NCI-H748 treated with DMSO at 0.1 percent for 48 hours (cell line): ENCODE results near the gene SYP.

Source experiments
- DNase-seq: peaks from one replicate; lab custom pipeline; 2025; lab: John Stamatoyannopoulos, UW

The SYP gene

DNA sequence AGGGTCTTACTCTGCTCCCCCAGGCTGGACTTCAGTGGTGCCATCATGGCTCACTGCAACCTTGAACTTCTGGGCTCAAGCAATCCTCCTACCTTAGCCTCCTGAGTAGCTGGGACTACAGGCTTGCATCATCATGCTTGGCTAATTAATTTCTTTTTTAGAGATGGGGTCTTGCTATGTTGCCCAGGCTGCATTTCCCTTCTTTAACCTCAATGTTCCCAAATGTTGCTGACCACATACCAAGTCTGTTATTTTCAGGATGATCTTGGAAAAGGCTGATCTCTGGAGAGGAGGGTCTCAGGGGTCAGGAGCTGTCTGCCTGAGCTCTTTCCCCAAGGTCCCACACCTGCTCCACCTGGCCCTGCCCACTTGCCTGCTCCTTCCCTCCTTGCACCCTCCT is 20.1 kb upstream of the SYP start:
- no peak for DNase-seq

DNA sequence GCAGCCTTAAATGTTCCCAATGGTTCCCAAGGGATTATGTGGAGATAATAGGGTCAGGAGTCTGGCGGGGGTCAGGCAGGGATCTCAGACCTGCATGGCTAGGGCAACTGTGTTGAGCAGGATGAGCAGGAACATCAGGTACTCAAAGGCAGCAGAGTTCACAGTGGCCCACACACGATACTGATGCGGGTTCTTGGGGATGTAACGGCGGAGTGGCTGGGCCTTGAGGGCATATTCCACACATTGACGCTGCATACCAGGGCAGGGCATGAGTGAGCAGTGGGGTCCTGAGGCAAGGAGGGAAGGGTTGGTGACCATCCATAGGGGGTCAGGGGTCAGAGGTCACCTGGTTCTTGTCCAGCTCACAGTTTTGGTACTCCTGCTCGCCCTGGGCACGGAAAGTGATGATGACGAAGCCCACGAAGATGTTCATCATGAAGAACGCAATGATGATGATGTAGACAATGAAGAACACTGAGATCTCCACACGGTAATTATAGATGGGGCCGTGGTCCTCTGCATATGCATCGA is 15.1 kb upstream of the SYP start:
- DNase-seq = no peak

DNA sequence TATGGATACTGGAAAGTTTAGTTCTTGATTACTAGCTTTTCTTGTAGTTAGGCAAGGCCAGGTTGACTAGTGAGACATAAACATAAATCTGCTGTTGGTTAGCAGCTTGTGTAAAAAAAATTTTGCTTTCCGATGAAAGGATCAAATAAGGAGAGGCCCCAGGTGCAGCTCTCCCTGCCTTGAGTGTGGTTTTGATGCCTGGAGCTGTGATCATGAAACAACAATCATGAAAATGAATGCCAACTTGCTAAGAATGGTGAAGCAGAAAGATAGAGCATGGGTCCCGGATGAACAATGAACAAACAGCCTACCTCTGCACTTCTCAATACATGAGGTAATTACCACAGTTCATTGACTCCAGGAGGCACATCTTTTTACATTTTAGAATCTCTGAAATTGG is 14.4 kb upstream of the SYP start:
- DNase-seq = no peak

DNA sequence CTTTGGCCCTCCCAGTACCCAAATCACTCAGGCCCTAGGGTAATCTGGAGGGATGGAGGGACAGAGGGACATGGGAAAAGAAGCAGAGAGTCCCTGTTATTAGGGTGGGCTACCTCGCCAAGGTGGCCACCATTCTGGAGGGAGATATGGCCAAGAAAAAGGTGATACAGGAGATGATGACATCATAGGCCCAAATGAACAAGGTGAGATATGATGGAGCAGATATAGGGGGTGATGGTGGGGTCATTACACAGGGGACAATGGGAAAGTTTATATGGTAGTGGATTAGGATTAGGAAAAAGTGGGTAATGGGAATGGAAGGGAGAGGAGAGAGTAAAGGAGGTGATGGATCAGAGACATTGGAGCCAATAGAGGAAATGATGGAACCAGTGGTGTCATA is 12.9 kb upstream of the SYP start:
- DNase-seq = no peak

DNA sequence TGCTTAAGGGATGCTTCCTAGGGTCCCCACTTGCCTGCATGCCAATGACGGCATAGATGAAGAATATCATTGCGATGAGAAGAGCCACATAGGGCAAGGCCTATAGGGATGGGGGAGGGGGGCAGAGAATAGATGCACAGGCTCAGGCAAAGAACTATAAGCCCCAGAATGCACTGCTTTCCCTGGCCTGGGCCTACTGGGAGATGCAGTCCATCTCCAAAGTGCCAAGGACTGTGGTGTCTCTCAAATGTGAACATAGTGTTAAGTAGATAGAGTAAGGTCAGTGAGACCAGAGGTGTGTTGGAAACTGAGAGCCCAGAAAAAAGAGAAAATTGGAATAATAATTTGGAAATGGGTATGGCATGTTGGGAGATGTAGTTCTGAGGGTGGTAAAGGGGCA is 12.2 kb upstream of the SYP start:
- no peak for DNase-seq

DNA sequence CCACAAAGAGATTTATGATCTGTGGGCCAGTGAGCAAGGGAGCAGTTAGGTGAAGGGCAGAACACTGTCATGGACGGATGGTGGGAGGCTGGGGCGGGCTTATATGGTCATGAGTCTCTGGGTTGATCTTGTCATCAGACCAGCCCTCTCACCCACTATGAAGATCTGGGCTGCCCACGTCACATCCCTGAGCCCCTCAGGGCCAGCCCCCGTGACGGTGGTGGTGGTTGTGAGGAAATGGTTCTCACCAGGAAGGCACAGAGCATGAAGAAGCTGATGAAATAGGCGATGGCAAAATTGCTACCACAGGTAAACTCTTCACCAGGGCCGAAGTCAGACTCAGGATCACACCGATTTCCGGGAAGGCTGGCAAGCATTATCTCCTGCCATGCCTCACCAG is 11.1 kb upstream of the SYP start:
- DNase-seq = no peak

DNA sequence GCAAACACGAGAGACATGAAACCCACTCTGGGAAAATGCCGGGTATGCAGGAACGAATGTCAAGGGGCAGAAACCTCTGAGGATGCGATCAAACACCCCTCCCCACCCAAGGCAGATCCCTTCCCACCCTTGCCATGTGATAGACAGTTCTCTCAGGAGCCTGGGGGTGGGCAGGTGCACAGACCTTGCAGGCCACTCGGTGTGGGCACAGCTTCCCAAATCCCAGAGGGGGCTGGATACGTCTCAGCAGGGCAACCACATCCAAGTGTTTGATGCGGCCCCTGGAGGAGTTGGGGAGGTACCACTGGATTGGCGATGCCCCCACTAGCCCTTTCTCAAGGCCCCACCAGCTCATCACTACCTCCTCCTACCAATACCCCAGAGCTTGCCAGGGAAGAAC is 10.4 kb upstream of the SYP start:
- DNase-seq = no peak

DNA sequence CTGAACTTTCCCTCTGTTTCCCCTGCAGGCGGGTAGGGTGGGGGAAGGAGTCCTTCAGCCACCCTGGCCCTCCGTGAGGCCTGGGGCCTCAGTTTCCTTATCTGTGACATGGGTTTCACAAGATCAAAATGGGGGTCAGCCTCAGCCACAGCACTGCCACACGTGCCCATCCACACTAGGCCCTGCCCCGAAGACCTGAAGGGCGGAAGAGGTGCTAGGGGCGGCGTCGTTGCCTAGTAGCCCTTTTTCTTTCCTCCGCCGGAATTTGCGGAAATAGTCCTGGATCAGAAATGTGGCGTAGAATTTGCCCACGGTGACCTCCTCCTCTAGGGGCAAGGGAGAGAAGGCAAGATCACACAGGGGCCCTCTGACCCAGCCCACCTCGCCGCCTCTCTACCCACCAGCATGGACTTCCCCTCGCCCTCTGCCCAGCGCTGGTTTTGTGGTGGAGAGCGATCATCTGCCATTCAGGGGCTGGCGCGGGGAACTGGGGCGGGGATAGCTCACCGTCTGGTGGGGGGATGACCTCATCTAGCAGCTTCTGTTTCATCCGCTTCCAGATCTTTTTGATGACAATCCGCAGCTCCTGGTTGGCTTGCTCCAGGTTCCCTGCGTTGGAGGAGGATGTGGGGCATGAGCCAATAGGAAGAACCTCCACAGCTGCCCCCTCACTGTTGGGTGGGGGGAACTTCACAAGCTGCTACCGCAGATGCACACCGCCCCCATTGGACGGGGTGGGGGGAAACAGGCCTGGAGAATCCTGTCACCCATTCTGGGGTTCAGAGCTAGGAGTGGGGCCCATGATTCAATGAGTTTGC is 9.7 kb upstream of the SYP start:
- no peak for DNase-seq

DNA sequence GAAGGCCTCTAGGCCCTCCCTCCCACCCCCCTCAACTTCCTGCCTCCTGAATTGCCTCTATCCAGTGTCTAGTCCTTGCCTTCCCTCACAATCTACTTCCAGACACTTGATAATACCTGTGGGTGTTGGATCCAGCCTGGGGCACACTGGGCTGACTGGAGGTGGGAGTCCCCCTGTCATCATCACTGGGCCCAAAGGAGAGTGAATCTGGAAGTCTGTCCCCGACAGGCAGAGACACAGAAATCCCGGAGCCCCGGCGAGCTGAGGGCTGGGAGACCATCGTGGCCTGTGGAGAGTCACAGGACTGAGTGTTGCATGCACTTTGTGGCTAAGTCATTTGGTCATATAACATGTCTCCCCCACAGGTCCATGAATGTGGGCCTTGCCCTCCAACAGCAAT is 8.4 kb upstream of the SYP start:
- no peak for DNase-seq

DNA sequence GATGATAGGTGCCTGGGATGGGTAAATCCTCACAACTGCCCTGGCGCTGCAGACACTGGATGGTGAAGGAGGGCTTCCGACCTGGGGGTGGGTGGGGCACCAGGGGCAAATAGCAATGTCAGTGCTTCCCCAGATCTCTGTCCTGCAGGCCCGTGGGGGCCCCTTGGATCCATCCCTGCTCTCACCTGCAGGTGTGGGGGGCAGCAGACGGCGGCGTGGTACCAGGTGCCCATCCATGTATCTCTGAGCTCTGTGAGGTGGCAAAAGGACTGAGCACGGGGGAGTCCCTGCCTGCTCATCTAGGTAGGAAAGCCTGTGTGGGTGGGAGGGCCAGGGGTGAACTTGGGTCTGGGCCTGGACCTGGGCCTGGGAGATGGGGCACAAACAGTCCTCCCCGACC is 6.5 kb upstream of the SYP start:
- no peak for DNase-seq

DNA sequence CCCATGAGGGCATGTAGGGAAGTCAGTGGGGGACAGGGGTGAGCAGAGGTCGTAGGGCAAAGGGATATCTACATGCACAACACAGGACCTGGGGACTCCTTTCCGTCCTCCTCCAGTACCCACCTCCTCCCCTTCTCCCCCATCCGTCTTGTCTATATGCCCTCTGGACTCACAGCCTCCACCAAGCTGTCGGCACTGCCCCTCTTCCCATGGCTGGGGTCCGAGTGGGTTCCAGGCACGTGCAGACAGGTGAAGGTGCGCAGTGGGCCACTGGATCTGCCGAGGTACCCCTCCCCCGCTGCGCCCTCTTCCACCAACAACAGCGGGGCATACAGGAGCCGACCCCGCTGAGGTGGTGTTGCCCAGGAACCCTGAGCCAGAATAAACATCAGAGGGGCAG is 5.5 kb upstream of the SYP start:
- no peak for DNase-seq

DNA sequence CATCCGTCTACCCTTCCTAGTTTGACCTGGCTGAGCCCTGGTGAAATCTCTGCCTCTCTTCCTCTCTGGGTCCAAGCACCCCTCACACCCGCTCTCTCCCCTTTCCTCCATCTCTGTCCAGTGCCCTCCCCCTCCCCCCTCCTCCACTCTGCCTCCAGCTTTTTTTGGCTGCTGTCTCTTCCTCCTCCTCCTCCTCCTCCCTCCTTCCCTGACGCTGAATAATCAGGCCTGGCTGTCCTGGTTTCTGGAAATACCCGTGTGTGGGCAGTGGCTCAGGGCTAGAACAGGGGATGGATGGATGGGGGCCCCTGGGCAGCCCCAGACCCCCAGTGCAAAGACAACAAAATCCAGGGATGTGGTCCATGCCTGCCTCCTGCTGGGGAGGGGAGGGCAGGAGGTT is 4.7 kb upstream of the SYP start:
- no peak for DNase-seq

DNA sequence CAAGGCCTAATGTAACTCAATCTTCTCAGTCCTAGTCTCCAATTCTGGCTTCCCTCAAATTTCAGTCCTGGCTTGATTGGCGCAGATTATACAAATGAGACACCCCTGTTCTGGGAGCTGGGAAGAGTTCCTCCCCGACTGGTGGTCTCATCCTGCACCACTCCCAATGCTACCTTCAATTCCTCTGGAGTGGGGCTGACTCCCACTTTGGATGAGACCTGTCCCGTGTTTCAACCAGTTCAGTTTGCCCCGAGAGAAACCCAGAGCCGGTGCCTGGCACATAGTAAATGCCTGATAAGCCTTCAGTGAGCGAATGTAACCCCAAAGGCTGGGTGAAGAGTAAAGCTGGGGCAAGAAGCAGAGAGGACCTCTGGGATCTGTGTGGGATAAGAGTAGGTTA is 4.0 kb upstream of the SYP start:
- no peak for DNase-seq

DNA sequence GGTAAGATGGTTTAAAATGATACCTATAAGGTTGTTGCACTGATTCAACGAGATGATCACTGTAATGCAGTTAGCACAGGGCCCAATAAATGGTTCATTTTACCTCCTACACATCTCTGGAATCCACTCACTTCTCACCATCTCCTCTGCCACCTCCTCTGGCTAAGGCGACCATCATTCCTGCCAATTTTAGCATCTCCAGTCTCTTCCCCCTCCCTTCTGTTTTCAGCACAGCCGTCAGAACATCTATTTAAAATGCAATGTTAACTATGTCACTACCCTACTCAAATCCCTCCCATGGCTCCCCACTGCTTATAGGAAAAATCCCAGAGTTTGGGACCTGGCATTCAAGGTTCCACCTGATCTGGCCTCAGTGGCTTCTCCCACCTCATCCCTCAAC is 3.5 kb upstream of the SYP start:
- DNase-seq = no peak

DNA sequence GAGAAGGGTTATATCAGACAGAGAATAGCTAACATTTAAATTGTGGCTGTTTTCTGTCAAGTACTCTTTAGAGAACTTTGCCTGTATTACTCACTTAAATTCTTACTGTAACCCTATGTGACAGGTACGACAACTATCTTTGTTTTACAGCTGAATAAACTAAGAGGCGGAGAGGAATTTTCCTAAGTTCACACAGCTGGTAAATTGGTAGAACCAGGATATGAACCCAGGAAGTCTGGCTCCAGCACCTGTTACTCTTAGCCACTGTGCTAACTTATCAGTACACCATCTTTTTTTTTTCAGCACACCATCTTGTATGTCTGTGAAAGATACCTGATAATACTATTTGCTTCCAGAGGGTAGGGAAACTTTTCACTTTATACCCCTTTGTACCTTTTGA is 2.0 kb upstream of the SYP start:
- no peak for DNase-seq

DNA sequence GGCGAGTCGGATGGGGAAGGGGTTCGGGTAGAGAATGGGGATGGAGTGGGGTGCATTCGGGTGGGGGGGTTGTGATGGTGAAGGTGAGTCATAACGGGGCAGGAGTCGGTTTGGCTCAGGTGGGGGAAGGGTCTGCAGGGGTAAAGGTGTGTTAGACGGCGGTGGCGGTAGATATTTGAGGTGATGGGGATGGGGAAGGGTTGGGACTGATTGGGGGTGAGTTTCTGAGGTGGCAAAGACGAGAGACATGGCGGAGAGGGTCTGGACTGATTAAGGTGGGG is 738 bp downstream of the SYP start:
- no peak for DNase-seq

DNA sequence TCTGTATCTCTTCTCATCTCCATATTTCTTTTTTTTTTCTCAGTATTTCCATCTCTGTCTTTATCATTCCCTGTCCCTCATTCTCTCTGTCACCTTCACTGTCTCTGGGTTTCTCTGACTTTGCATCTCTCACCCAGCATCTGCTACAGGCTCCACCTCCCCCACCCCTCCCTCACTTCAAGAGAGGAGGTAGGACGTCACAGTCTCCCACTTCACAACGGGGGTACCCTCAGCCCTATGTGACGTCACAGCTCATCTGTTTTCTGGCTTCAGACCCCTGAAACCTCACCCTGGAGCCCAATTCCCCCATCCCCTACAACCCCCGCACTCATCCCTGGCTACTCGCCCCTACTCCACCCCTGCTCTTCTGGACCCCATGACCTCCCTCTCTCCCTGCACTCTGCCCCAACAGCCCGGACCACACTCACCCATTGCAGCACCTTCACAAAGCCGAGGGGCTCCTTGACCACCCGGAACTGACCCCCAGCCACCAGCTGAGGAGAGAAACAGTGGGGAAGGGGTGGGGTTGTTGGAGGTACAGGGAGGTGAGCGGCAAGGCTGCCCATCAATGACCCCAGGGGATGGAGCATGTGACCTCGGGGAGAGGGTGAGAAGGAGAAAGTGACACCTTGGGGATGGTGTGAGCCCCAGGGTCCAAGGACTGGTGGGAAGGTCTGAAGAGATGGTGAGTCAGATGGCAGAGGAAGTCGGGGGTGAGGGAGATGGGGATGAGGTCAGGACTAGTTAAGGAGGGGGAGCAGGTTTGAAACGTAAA is 1.3 kb downstream of the SYP start:
- no peak for DNase-seq

DNA sequence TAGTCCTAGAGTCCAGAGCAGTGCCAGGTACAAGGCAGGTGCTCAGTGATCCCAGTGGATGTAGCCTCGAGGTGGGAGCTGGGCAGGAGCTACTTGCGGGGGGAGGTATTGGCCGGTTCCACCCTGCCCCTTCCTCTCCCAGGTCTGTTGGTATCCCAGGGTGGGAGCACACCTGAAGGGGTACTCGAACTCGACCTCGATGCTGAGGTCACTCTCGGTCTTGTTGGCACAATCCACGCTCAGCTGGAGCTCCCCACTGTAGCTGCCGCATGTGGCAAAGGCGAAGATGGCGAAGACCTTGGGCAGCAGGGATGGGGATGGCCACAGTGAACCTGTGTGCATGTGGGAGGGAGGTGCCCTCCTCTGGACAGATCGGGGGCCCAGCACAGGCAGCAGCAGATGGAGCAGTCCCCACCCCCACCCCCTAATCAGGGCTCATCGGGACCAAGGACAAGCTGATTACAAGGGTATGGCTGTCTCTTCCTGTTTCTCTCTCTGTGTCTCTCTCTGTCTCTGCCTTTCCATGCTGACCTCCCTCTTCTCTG is 2.4 kb downstream of the SYP start:
- no peak for DNase-seq

DNA sequence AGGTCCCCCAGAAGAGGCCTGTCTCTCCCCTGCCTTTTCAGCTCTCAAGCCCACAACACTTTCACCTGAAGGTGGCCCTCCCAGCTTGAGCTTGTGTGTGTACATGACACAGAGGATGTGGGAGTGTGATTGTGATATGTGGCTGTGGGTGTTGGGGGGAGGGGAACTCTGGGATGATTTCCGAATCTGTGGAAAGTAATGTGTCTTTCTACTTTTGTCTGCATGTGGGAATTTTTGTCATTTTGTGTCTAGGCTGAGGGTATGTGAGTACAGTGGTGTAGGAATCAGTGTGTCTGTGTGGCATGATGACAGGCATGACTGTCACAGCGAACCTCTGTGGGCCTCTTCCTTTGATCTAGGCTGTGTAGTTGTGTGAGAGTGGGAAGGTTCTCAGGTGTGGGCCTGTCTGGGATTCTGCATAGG is 6.4 kb downstream of the SYP start:
- no peak for DNase-seq

DNA sequence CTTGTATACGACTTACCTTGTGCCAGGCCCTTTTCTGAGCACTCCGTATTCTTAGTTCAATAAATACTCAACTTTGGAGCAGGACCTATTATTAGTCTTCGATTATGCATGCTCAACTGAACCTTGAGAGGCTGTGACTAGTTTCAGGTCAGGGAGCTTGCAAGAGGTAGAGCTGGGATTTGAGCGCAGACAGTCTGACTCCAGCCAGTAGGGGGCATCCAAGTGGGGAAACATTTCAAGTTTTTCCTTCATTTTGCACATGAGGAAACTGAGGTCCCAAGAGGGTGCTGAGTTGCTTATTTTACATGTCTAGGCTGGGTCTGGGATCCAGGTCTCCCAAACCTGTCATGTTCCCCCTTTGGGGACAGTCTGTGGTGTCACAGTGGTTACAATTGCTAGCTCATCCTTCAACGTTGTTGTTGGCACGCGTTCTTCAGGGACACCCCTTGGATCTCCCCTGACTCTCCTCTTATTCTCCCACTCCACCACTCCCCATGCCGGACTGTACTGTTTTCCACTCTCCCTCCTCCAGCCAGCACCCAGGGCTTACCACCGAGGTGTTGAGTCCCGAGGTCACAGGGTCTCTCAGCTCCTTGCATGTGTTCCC is 7.2 kb downstream of the SYP start:
- DNase-seq = no peak

DNA sequence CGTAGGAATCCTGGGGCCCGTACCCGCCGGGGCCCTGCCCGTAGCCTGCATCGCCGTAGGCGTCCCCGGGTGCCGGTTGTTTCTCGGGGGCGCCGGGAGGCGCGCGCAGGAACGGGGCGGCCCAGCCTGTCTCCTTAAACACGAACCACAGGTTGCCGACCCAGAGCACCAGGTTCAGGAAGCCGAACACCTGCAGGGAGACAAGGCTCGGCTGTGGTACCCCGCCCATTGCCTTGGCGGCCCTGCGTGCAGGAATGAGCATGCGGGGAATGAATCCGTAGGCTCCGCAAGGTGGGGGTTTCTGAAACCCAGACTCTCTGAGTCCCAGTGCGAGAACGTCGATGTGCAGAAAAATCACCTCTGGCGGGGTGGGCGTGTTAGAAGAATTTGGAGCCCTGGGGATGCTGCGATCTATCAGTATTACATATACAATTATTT is 8.4 kb downstream of the SYP start:
- DNase-seq = no peak

DNA sequence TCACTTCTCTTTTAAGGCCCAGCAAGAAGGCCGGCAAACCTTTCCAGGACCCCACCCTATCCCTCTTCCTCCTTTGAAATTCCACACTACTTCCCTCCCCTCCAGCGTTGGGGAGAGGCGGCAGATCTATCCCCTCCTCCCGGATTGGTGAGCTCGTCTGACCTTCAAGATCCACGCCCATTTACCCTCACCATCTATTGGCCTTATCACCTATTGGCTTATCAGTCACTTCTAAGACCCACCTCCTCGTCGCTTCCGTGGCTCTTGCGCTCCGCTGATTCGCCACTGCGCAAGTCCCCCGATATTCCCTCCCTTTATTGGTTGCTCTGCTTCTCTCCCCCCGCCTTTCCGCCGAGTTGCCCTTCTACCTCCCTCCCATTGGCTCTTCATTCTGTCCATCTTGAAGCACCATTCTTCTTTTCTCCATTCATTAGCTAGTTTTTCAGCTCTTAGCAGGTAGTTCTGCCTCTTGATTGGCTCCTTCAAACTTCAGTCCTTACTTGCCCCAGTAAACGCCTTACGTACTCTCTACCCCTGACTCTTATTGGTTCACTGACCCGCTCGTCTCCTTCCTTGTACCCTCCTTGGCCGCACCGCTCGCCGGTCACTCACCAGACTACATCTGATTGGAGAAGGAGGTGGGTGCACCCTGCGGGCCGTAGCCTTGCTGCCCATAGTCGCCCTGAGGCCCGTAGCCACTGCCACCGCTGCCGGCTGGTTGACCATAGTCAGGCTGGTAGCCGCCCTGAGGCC is 9.0 kb downstream of the SYP start:
- DNase-seq = peak; percentile 97
